Measurements from ENCODE around the gene TEX53. TPM values are rescaled to one million over a fixed set of nuclear protein-coding genes. Genes with fewer than 3 reads are reported as not detected.

The TEX53 gene
- total RNA-seq, 1 experiment from 2014 or later = not detected

DNA sequence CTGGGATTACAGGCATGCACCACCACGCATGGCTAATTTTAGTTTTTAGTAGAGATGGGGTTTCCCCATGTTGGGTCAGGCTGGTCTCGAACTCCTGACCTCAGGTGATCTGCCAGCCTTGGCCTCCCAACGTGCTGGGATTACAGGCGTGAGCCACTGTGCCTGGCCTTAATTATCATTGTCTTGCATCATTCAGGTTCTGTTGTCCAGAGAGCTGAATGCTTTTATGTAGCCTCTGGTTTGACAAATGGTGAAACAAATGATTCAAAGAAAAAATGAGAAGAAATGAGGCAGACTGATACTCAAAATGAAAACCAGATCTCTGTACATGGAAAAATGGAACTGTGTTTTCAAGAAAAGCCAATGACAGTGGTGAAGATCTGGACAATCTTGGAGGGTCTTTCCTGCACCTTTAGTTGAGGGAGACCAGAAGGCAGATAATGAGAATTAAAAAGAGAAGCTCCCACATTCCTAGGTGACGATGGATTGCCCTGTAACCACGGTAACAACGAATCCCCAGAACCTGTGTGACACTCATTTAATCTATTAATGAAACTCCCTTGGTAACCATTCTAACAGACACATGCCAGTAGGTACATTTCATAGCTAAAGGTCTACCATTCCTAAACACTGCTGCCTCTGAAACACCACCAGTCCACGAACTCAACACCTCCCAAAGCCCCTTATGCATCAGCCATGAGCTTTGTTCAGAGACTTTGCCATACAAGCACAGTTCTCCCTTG lies 22.8 kb upstream of the TEX53 start:
- Histone ChIP-seq H3K27me3 (ENCODE audit: insufficient read depth, low read length) (no peaks in the 10 kb centered on the region), H3K4me2 (ENCODE audit: low read length) (no peak overlapping the region), H4K20me1 (ENCODE audit: insufficient read depth) (no peaks in the 10 kb centered on the region), H3K9me3 (ENCODE audit: control insufficient read depth in 1 of 2, insufficient read depth in 1 of 2, low read depth in 1 of 2, low read length in 2 of 2) (no peaks in the 10 kb centered on the region), H3K27ac (ENCODE audit: low read depth, low read length) (no peak overlapping the region), H2AFZ (ENCODE audit: low read depth, low read length, poor library complexity, severe bottlenecking) (no peak overlapping the region), H3K4me1 (ENCODE audit: control insufficient read depth in 1 of 2, insufficient read depth in 2 of 2, low read length in 2 of 2) (peaks cover 13 to 23% of the 10 kb centered on the region in 2 experiments; a peak in 3 of 4 replicates), H3K79me2 (ENCODE audit: insufficient read depth, low read length) (no peaks in the 10 kb centered on the region), H3K9ac (ENCODE audit: low read length) (no peak overlapping the region), H3K36me3 (ENCODE audit: control insufficient read depth in 1 of 2, insufficient read depth in 2 of 2, low read length in 2 of 2) (no peaks in the 10 kb centered on the region), H3K4me3 (replicated peaks in 1 of 2; ENCODE audit: low read depth in 1 of 2, low read length in 2 of 2) (no peak overlapping the region), H3K9me2 (ENCODE audit: insufficient read depth) (no peaks in the 10 kb centered on the region)
- no peak for DNase-seq (ENCODE audit: low read depth, low spot score)
- intact Hi-C loops (cut with micrococcal nuclease) = loop anchor here (1.0 to 5.0 kb wide), 3 partner anchors 231 to 842 kb away; no protein-coding TSS in a partner anchor
- ATAC-seq = no peak
- RAD21 ChIA-PET (ENCODE audit: low non-redundant PET in 1 of 2, low total read pairs in 2 of 2, uncharacterized antibody in 2 of 2, unreplicated experiment in 2 of 2) = interaction anchor here (0.7 to 1.8 kb wide), 2 partner anchors 226 to 230 kb away, joined by 5 to 6 read pairs; no protein-coding TSS in a partner anchor
- CTCF ChIA-PET = interaction anchor here (0.7 to 7.8 kb wide), 11 partner anchors 10 to 336 kb away, joined by 3 to 132 read pairs (median 6); no protein-coding TSS in a partner anchor
- no TSS peak for BruUV-seq (replicated peaks)
- no peak for TF ChIP-seq YY1 (IDR thresholded peaks at IDR 0.05; ENCODE audit: extremely low read depth, insufficient replicate concordance, low read depth, low read length)
- TF ChIP-seq ELF1 (IDR thresholded peaks at IDR 0.05; ENCODE audit: borderline replicate concordance, low read depth) = no peak
- no peak for TF ChIP-seq ZFX (IDR thresholded peaks at IDR 0.05)
- no peak for TF ChIP-seq TCF7L2 (IDR thresholded peaks at IDR 0.05; ENCODE audit: borderline replicate concordance, extremely low read depth, insufficient read depth, insufficient read length)
- TF ChIP-seq, protein P1, sequence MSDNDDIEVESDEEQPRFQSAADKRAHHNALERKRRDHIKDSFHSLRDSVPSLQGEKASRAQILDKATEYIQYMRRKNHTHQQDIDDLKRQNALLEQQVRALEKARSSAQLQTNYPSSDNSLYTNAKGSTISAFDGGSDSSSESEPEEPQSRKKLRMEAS (IDR thresholded peaks at IDR 0.05) = no peak
- TF ChIP-seq, protein P2, sequence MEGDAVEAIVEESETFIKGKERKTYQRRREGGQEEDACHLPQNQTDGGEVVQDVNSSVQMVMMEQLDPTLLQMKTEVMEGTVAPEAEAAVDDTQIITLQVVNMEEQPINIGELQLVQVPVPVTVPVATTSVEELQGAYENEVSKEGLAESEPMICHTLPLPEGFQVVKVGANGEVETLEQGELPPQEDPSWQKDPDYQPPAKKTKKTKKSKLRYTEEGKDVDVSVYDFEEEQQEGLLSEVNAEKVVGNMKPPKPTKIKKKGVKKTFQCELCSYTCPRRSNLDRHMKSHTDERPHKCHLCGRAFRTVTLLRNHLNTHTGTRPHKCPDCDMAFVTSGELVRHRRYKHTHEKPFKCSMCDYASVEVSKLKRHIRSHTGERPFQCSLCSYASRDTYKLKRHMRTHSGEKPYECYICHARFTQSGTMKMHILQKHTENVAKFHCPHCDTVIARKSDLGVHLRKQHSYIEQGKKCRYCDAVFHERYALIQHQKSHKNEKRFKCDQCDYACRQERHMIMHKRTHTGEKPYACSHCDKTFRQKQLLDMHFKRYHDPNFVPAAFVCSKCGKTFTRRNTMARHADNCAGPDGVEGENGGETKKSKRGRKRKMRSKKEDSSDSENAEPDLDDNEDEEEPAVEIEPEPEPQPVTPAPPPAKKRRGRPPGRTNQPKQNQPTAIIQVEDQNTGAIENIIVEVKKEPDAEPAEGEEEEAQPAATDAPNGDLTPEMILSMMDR (IDR thresholded peaks at IDR 0.05 in 2 of 3, conservative IDR thresholded peaks at IDR 0.05 in 1 of 3; ENCODE audit: borderline replicate concordance in 1 of 3, insufficient read depth in 1 of 3, low read depth in 2 of 3, low read length in 2 of 3) = no peak
- POLR2A ChIA-PET = no interaction called here
